ENCODE data around the gene ZFP62. TPM values are rescaled to one million over a fixed set of nuclear protein-coding genes. Genes with fewer than 3 reads are reported as not detected.
A peak's percentile ranks its signal among the peaks of the same experiment; 100 is the strongest.

ZFP62 gene
- total and polyA plus RNA-seq, 2 of the 8 experiments (the other 6 are each of a cell fraction or from before 2014, with no cell fraction given) = 9.3 to 38.5 TPM

- Histone ChIP-seq H2AFZ (ENCODE audit: low read length) (no peak overlapping the region), H2BK5ac (ENCODE audit: low read depth, low read length) (no peak overlapping the region), H3K27me3 (replicated peaks in 1 of 4; ENCODE audit: control insufficient read depth in 3 of 4, extremely low read depth in 1 of 4, insufficient read depth in 3 of 4, low read length in 3 of 4) (peaks cover 5 to 31% (median 29%) of the 10 kb centered on the region in 4 experiments), H2AK5ac (ENCODE audit: low read depth, low read length) (no peak overlapping the region), H4K91ac (replicated peaks; ENCODE audit: insufficient read length, low read length) (no peak overlapping the region), H3K36me3 (ENCODE audit: control insufficient read depth in 2 of 4, insufficient read depth in 4 of 4, low read length in 3 of 4) (peaks cover 0 to 4% (median 0%) of the 10 kb centered on the region in 4 experiments; a peak in 1 of 8 replicates), H3K4me3 (ENCODE audit: extremely low read depth in 1 of 4, insufficient read depth in 2 of 4, low read depth in 3 of 4, low read length in 4 of 4) (no peak overlapping the region; a peak in 1 of 8 replicates), H3K79me2 (ENCODE audit: control insufficient read depth in 1 of 2, insufficient read depth in 2 of 2, low read length in 2 of 2) (no peaks in the 10 kb centered on the region), H3K9me3 (ENCODE audit: insufficient read depth in 2 of 2, low read depth in 1 of 2, low read length in 1 of 2) (peaks cover 11 to 13% of the 10 kb centered on the region in 2 experiments; a peak in 3 of 4 replicates), H3K4ac (replicated peaks; ENCODE audit: insufficient read length, low read depth, low read length) (no peak overlapping the region), H3K9ac (replicated peaks in 1 of 4; ENCODE audit: extremely low read depth in 1 of 4, low read depth in 3 of 4, low read length in 3 of 4) (no peak overlapping the region), H2BK120ac (replicated peaks; ENCODE audit: low read depth, low read length) (no peak overlapping the region), H3K4me2 (ENCODE audit: insufficient read depth in 1 of 2, low read depth in 2 of 2, low read length in 2 of 2) (peak overlapping the region in 1 of 2 experiments; percentile 100; a peak in 1 of 4 replicates), H3K23me2 (ENCODE audit: low read depth, low read length) (peaks cover 9% of the 10 kb centered on the region), H2BK20ac (ENCODE audit: low read length) (no peak overlapping the region), H3K27ac (ENCODE audit: low read depth, low read length) (no peak overlapping the region), H3K56ac (replicated peaks; ENCODE audit: insufficient read length, low read depth, low read length) (no peak overlapping the region), H3K4me1 (replicated peaks in 1 of 4; ENCODE audit: control insufficient read depth in 3 of 4, insufficient read depth in 4 of 4, low read length in 3 of 4) (peaks cover 0 to 11% (median under 1%) of the 10 kb centered on the region in 4 experiments; a peak in 3 of 7 replicates), H3K23ac (ENCODE audit: insufficient read length) (no peak overlapping the region), H4K8ac (ENCODE audit: extremely low read depth, insufficient read depth, low read length) (no peak overlapping the region), H3K14ac (ENCODE audit: insufficient read length) (no peak overlapping the region), H2BK15ac (ENCODE audit: low read length) (no peak overlapping the region), H3K79me1 (ENCODE audit: low read depth, low read length) (no peaks in the 10 kb centered on the region), H4K20me1 (replicated peaks in 1 of 2; ENCODE audit: control insufficient read depth in 1 of 2, insufficient read depth in 2 of 2, low read length in 2 of 2) (peaks cover 0 to 2% of the 10 kb centered on the region in 2 experiments), H3K18ac (ENCODE audit: extremely low read depth, low read length) (no peak overlapping the region), H2BK12ac (ENCODE audit: low read depth, low read length) (no peak overlapping the region), H4K5ac (ENCODE audit: insufficient read length, low read depth, low read length) (no peak overlapping the region)
- ChIA-PET POLR2A (ENCODE audit: partially characterized antibody) (interaction anchor here (1.1 to 3.2 kb wide), 3 partner anchors 18 to 410 kb away, joined by 3 to 21 read pairs (median 13); partner anchors contain the start of gene MGAT1), CTCF (ENCODE audit: partially characterized antibody) (interaction anchor here (1.6 to 2.7 kb wide), 3 partner anchors 8 to 44 kb away, joined by 4 to 9 read pairs (median 8); no protein-coding TSS in a partner anchor)
- no peak for FAIRE-seq
- DNase-seq (ENCODE audit: low read depth in 1 of 2, low spot score in 2 of 2) = no peak
- WGBS, 2 experiments (ENCODE audit: extremely low coverage in 1 of 2, insufficient coverage in 1 of 2, insufficient read length in 1 of 2, insufficient replicate concordance in 2 of 2, low coverage in 1 of 2, low lambda C conversion rate in 2 of 2, missing lambda C conversion rate in 1 of 2) = 91% methylated on average over 5 of the region's 5 CpGs; no CpG with 5 or more reads in 1 of the 2 experiments
- TF ChIP-seq EZH2 (IDR thresholded peaks at IDR 0.05; ENCODE audit: low read depth, low read length, severe bottlenecking) (no peak), SIRT6 (IDR thresholded peaks at IDR 0.05; ENCODE audit: low read length) (no peak), MAFK (IDR thresholded peaks at IDR 0.05; ENCODE audit: low read depth, low read length) (no peak), ASH2L (IDR thresholded peaks at IDR 0.05; ENCODE audit: low read length) (no peak), POU5F1 (IDR thresholded peaks at IDR 0.05; ENCODE audit: low read depth, low read length) (no peak), SIX5 (IDR thresholded peaks at IDR 0.05; ENCODE audit: low read depth, low read length) (no peak), RFX5 (IDR thresholded peaks at IDR 0.05; ENCODE audit: borderline replicate concordance, low read depth, low read length) (no peak), E2F6 (IDR thresholded peaks at IDR 0.05) (no peak), ATF2 (IDR thresholded peaks at IDR 0.05; ENCODE audit: low read length) (no peak), JUND (IDR thresholded peaks at IDR 0.05; ENCODE audit: low read length) (no peak), CHD1 (IDR thresholded peaks at IDR 0.05; ENCODE audit: low read depth, low read length) (no peak), CEBPB (IDR thresholded peaks at IDR 0.05; ENCODE audit: low read depth, low read length) (no peak), CHD2 (IDR thresholded peaks at IDR 0.05; ENCODE audit: low read length) (no peak)
Measured at GRCh38 chr5:180829726-180830125, 31.4 kb downstream of the ZFP62 start.

Measured in H1 (cell line).